ENCODE measurements around the gene DLEC1.
"Not testable (repeated sequence)": the region's sequence is repeated elsewhere in the genome, so short reads cannot be mapped to it uniquely, and the experiment has no call there.

DLEC1 gene

DNA sequence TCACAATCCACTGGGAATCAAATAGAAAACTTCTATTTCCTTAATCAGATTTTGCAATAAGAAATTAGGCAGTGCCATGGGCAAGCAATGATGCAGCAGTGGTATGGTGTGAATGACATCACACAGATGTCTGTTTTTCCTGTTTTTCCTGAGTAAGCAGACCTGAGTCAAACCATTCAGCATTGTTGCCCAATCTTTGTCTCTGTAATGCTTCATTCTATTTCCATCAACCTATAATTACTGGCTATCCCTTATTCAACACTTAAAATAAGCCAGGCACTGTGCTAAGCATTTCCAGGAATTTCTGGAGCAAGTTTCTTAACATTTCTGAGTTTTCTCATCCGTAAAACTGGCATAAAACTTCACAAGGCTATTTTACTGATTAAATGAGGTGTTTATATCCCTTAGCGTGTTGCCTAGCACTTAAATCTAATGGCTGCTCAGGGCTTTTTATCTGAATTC is 115.1 kb downstream of the DLEC1 start:
- Histone ChIP-seq H3K27ac (ENCODE audit: low read depth in 2 of 2, low read length in 2 of 2) (no peak overlapping the region), H3K36me3 (ENCODE audit: control insufficient read depth in 2 of 2, insufficient read depth in 2 of 2, low read length in 2 of 2) (no peaks in the 10 kb centered on the region), H3K4me3 (ENCODE audit: low read length in 2 of 2) (no peak overlapping the region)

DNA sequence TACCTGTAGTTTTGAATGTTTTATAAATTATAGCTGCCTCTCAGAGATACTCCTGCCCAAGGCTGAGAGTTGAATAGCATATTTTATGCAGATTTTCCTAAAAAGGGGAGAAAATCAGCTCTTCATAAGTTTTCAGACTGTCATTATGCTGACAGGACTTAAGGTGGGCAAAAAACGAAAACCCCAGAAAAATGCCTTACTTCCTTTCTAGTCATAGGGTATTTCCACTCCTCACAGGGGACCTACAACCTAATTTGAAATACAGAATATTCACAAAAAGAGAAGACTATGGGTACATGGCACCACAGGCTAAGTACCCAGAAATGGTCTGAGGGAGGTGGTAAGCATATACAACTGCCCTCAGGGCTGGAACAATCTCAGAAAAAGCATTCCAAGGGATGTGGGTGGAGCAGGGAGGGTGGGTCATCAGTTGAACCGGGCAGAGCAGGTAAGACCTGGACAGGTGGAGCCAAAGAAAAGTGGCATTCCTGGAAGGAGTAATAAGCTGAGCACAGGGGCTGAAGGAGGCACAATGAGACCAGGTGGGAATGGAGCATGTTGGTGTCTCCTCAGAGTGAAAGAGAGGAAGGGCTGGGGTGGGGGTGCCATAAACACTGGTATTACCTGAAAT is 115.7 kb downstream of the DLEC1 start:
- Histone ChIP-seq H3K9me3 (ENCODE audit: control insufficient read depth in 2 of 2, low read length in 2 of 2) (no peaks in the 10 kb centered on the region), H3K4me3 (ENCODE audit: low read length in 2 of 2) (no peak overlapping the region), H3K36me3 (ENCODE audit: control insufficient read depth in 2 of 2, insufficient read depth in 2 of 2, low read length in 2 of 2) (no peaks in the 10 kb centered on the region), H3K27ac (ENCODE audit: low read depth in 2 of 2, low read length in 2 of 2) (no peak overlapping the region), H3K27me3 (ENCODE audit: control insufficient read depth in 2 of 2, insufficient read depth in 2 of 2, low read length in 2 of 2) (no peaks in the 10 kb centered on the region), H3K4me1 (ENCODE audit: control insufficient read depth in 2 of 2, insufficient read depth in 2 of 2, low read length in 2 of 2) (peaks cover 2 to 5% of the 10 kb centered on the region in 2 donors), H3K9ac (ENCODE audit: low read depth in 1 of 2, low read length in 2 of 2) (no peak overlapping the region)

More for the DNA sequence above, 115.1 kb downstream of the DLEC1 start:
- H3K9me3 ChIP-seq (ENCODE audit: control insufficient read depth in 2 of 2, low read length in 2 of 2) = no peaks in the 10 kb centered on the region
- H3K9ac ChIP-seq (ENCODE audit: low read depth in 1 of 2, low read length in 2 of 2) = no peak overlapping the region
- no peaks in the 10 kb centered on the region for H3K27me3 ChIP-seq (ENCODE audit: control insufficient read depth in 2 of 2, insufficient read depth in 2 of 2, low read length in 2 of 2)
- peaks cover 2 to 5% of the 10 kb centered on the region in 2 donors for H3K4me1 ChIP-seq (ENCODE audit: control insufficient read depth in 2 of 2, insufficient read depth in 2 of 2, low read length in 2 of 2)

DNA sequence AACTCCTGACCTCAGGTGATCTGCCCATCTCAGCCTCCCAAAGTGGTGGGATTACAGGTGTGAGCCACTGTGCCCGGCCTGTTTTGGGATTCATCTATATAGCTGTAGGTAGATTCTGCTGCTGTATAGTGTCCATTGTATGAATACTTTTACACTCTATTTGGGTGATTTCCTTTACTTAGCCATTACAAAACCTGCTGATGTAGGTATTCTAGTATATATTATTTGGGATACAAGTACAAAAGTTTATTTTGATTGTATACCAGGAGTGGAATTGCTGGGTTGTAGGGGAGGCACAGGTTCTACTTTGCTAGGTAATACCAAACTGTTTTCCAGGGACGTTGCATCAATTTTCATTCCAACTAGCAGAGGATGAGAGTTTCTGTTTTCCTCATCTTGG is 116.8 kb downstream of the DLEC1 start:
- no peak overlapping the region for H3K4me3 ChIP-seq (ENCODE audit: low read length in 2 of 2)
- H3K36me3 ChIP-seq (ENCODE audit: control insufficient read depth in 2 of 2, insufficient read depth in 2 of 2, low read length in 2 of 2) = no peaks in the 10 kb centered on the region
- H3K27me3 ChIP-seq (ENCODE audit: control insufficient read depth in 2 of 2, insufficient read depth in 2 of 2, low read length in 2 of 2) = no peaks in the 10 kb centered on the region
- H3K27ac ChIP-seq (ENCODE audit: low read depth in 2 of 2, low read length in 2 of 2) = no peak overlapping the region
- H3K9ac ChIP-seq (ENCODE audit: low read depth in 1 of 2, low read length in 2 of 2) = no peak overlapping the region
- H3K9me3 ChIP-seq (ENCODE audit: control insufficient read depth in 2 of 2, low read length in 2 of 2) = no peaks in the 10 kb centered on the region
- peaks cover 0 to 5% of the 10 kb centered on the region in 2 donors for H3K4me1 ChIP-seq (ENCODE audit: control insufficient read depth in 2 of 2, insufficient read depth in 2 of 2, low read length in 2 of 2)

DNA sequence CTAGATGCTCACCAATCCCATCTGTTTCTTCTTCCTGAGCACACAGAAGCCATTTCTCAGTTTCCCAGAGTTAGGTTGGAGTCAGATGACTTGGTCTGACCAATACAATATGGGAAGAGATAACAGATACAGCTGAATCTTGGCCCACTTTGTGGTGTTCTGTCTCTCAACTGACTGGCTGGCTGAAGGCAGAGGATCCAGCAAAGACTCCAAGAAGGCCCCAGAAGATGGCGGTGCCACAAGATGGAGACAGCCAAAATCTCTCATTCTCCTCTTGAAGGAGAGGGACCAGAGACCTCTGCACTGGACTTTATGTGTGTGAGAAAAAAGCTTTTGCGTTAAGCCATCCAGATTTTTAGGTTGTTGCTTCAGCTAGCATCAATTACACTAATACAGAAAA is 118.1 kb downstream of the DLEC1 start:
- H3K27me3 ChIP-seq (ENCODE audit: control insufficient read depth in 2 of 2, insufficient read depth in 2 of 2, low read length in 2 of 2) = no peaks in the 10 kb centered on the region
- no peaks in the 10 kb centered on the region for H3K9me3 ChIP-seq (ENCODE audit: control insufficient read depth in 2 of 2, low read length in 2 of 2)
- no peak overlapping the region for H3K9ac ChIP-seq (ENCODE audit: low read depth in 1 of 2, low read length in 2 of 2)
- peaks cover 0 to 5% of the 10 kb centered on the region in 2 donors for H3K4me1 ChIP-seq (ENCODE audit: control insufficient read depth in 2 of 2, insufficient read depth in 2 of 2, low read length in 2 of 2)
- H3K4me3 ChIP-seq (ENCODE audit: low read length in 2 of 2) = no peak overlapping the region
- no peak overlapping the region for H3K27ac ChIP-seq (ENCODE audit: low read depth in 2 of 2, low read length in 2 of 2)
- H3K36me3 ChIP-seq (ENCODE audit: control insufficient read depth in 2 of 2, insufficient read depth in 2 of 2, low read length in 2 of 2) = no peaks in the 10 kb centered on the region

DNA sequence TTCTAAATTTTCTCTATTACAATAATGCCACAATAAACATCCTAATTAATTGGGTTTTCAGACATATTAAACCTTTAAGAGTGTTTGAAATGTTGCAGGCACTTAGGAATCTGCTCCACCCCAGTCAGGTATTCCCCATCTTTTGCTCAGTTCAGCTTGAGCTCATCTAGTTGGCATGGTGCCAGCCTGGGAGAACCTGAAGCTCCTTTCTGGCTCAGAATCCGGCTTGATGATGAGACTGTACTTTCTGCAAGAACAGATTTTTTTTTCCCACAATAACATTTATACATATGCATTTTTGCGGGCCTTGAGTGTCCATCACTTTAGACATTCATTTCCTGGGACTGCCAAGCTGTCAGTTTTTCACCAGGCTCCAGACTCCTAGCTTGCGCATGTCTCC is 118.6 kb downstream of the DLEC1 start:
- Histone ChIP-seq H3K9me3 (ENCODE audit: control insufficient read depth in 2 of 2, low read length in 2 of 2) (no peaks in the 10 kb centered on the region), H3K36me3 (ENCODE audit: control insufficient read depth in 2 of 2, insufficient read depth in 2 of 2, low read length in 2 of 2) (no peaks in the 10 kb centered on the region), H3K9ac (ENCODE audit: low read depth in 1 of 2, low read length in 2 of 2) (no peak overlapping the region), H3K27me3 (ENCODE audit: control insufficient read depth in 2 of 2, insufficient read depth in 2 of 2, low read length in 2 of 2) (no peaks in the 10 kb centered on the region), H3K4me3 (ENCODE audit: low read length in 2 of 2) (no peak overlapping the region), H3K27ac (ENCODE audit: low read depth in 2 of 2, low read length in 2 of 2) (no peak overlapping the region), H3K4me1 (ENCODE audit: control insufficient read depth in 2 of 2, insufficient read depth in 2 of 2, low read length in 2 of 2) (peaks cover 0 to 5% of the 10 kb centered on the region in 2 donors)

DNA sequence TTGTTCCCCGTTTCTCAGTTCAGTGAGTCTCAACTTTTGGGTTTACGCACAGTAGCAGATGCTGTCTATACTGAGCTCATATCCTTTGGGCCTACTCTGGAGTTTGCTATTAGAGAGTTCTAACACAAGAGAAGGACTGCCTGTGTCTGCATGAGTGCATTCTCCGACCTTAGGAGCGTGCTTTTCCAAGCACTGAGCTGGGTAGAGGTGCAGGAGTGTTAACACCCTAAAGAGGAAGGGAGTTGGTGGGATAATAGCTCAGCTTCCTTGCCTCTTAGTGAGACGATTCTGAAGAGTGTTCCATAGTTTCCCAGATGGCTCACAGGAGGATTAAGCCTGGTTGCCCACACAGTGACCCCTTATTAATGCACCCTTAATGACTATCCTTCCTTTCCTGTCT is 119.5 kb downstream of the DLEC1 start:
- Histone ChIP-seq H3K4me1 (ENCODE audit: control insufficient read depth in 2 of 2, insufficient read depth in 2 of 2, low read length in 2 of 2) (peaks cover 0 to 5% of the 10 kb centered on the region in 2 donors), H3K27ac (ENCODE audit: low read depth in 2 of 2, low read length in 2 of 2) (no peak overlapping the region), H3K36me3 (ENCODE audit: control insufficient read depth in 2 of 2, insufficient read depth in 2 of 2, low read length in 2 of 2) (no peaks in the 10 kb centered on the region), H3K9me3 (ENCODE audit: control insufficient read depth in 2 of 2, low read length in 2 of 2) (no peaks in the 10 kb centered on the region), H3K27me3 (ENCODE audit: control insufficient read depth in 2 of 2, insufficient read depth in 2 of 2, low read length in 2 of 2) (no peaks in the 10 kb centered on the region), H3K9ac (ENCODE audit: low read depth in 1 of 2, low read length in 2 of 2) (no peak overlapping the region), H3K4me3 (ENCODE audit: low read length in 2 of 2) (no peak overlapping the region)

DNA sequence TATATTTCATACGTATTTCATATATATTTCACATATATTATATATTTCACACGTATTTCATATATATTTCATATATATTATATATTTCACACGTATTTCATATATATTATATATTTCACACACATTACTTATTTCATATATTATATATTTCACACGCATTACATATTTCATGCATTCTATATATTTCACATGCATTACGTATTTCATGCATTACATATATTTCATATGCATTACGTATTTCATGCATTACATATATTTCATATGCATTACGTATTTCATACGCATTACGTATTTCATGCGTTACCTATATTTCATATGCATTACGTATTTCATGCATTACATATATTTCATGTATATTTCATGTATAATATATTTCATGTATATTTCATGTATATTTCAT is 121.7 kb downstream of the DLEC1 start:
- not testable (repeated sequence) for H3K36me3 ChIP-seq (ENCODE audit: control insufficient read depth in 2 of 2, insufficient read depth in 2 of 2, low read length in 2 of 2); H3K27me3 ChIP-seq (ENCODE audit: control insufficient read depth in 2 of 2, insufficient read depth in 2 of 2, low read length in 2 of 2); H3K4me1 ChIP-seq (ENCODE audit: control insufficient read depth in 2 of 2, insufficient read depth in 2 of 2, low read length in 2 of 2); H3K9ac ChIP-seq (ENCODE audit: low read depth in 1 of 2, low read length in 2 of 2); H3K27ac ChIP-seq (ENCODE audit: low read depth in 2 of 2, low read length in 2 of 2); H3K9me3 ChIP-seq (ENCODE audit: control insufficient read depth in 2 of 2, low read length in 2 of 2); H3K4me3 ChIP-seq (ENCODE audit: low read length in 2 of 2)

DNA sequence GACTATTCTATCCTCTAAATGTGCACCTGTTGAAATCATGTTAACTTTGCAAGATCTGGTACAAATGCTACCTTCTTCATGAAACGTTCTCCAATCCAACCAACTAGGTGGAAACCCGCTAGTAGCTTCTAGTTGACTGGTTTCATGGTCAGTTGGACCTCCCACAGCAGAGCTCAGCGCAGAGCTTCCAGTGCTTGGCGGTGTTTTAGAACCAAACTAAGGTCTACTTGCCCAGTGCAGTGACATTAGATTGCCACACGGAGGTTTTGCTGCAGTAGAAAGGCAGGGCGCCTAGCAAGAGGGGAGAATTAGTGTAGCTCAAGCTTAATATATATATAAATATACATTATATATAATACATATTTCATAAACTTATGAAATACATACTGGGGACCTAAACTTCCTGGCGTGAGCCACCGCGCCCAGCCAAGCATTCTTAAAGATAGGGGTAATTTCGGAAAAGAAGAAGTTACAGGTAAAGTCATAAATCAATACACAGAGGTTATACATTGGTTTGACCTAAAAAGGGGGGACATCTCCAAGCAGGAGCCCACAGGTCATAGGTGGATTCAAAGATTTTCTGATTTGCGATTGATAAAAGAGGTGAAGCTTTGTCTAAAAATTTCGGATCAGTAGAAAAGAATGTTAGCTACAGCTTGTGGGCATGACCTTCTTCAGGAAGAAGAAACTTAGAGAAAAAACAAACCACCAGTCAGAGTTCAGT is 124.3 kb downstream of the DLEC1 start:
- H3K9me3 ChIP-seq (ENCODE audit: control insufficient read depth in 2 of 2, low read length in 2 of 2) = no peaks in the 10 kb centered on the region
- no peak overlapping the region for H3K4me3 ChIP-seq (ENCODE audit: low read length in 2 of 2)
- peak overlapping the region in 1 of 2 donors; percentile 99 for H3K27ac ChIP-seq (ENCODE audit: low read depth in 2 of 2, low read length in 2 of 2)
- no peak overlapping the region for H3K9ac ChIP-seq (ENCODE audit: low read depth in 1 of 2, low read length in 2 of 2)
- H3K27me3 ChIP-seq (ENCODE audit: control insufficient read depth in 2 of 2, insufficient read depth in 2 of 2, low read length in 2 of 2) = no peaks in the 10 kb centered on the region
- H3K36me3 ChIP-seq (ENCODE audit: control insufficient read depth in 2 of 2, insufficient read depth in 2 of 2, low read length in 2 of 2) = no peaks in the 10 kb centered on the region
- H3K4me1 ChIP-seq (ENCODE audit: control insufficient read depth in 2 of 2, insufficient read depth in 2 of 2, low read length in 2 of 2) = peaks cover 6 to 13% of the 10 kb centered on the region in 2 donors

DNA sequence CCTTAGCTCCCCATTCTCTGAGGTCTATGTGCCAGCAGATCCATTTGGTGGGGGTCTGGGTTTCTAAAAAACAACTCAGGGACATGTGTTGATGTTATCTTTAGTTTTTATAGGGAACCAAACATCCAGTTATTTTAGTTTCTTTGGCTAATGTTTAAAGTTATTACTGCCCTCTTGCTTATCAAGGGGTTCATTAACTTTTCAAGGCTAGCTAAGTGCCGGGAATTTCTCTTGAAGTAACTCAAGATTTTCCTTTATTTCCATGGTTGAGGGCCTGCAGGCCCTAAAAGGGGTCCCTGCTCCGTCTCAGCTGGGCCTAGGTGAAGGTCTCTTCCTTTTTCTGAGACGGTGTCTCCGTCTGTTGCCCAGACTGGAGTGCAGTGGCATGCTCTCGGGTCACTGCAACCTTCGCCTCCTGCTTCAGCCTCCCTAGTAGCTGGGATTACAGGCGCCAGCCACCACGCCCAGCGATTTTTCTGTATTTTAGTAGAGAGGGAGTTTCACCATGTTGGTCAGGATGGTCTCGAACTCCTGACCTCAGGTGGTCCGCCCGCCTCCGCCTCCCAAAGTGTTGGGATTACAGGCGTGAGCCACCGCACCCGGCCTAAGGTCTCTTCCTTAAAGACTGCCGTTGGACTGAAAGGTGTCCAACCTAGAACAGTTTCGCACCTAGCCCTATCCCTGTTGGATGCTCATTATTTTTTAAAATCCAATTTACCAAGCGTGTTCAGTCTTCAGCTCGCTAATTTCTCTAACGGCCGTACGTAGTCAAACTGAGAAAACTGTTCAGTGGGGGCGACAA is 125.0 kb downstream of the DLEC1 start:
- H3K27me3 ChIP-seq (ENCODE audit: control insufficient read depth in 2 of 2, insufficient read depth in 2 of 2, low read length in 2 of 2) = no peaks in the 10 kb centered on the region
- H3K4me3 ChIP-seq (ENCODE audit: low read length in 2 of 2) = peak overlapping the region; percentile 87 to 90
- H3K36me3 ChIP-seq (ENCODE audit: control insufficient read depth in 2 of 2, insufficient read depth in 2 of 2, low read length in 2 of 2) = no peaks in the 10 kb centered on the region
- H3K4me1 ChIP-seq (ENCODE audit: control insufficient read depth in 2 of 2, insufficient read depth in 2 of 2, low read length in 2 of 2) = peaks cover 6 to 13% of the 10 kb centered on the region in 2 donors
- H3K9me3 ChIP-seq (ENCODE audit: control insufficient read depth in 2 of 2, low read length in 2 of 2) = no peaks in the 10 kb centered on the region
- H3K9ac ChIP-seq (ENCODE audit: low read depth in 1 of 2, low read length in 2 of 2) = peak overlapping the region; percentile 89 to 97
- H3K27ac ChIP-seq (ENCODE audit: low read depth in 2 of 2, low read length in 2 of 2) = peak overlapping the region; percentile 96 to 99

DNA sequence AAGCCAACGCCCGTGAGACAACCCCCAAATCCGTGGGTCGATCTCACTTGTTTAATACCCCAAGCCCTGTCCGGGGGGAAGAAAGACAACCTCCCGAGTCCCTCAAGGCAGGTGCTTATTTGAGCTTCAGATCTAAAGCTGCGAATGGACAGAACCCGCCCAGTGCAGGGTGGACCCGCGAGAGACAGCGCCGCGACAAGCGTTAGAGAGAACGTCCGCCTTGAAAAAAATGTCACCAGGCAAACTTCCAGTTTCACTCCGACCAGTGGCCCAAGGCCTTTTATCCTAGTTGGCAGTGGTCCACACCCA is 125.6 kb downstream of the DLEC1 start:
- no peaks in the 10 kb centered on the region for H3K27me3 ChIP-seq (ENCODE audit: control insufficient read depth in 2 of 2, insufficient read depth in 2 of 2, low read length in 2 of 2)
- H3K36me3 ChIP-seq (ENCODE audit: control insufficient read depth in 2 of 2, insufficient read depth in 2 of 2, low read length in 2 of 2) = no peaks in the 10 kb centered on the region
- H3K9me3 ChIP-seq (ENCODE audit: control insufficient read depth in 2 of 2, low read length in 2 of 2) = no peaks in the 10 kb centered on the region
- H3K27ac ChIP-seq (ENCODE audit: low read depth in 2 of 2, low read length in 2 of 2) = peak overlapping the region; percentile 96 to 99
- peaks cover 6 to 13% of the 10 kb centered on the region in 2 donors for H3K4me1 ChIP-seq (ENCODE audit: control insufficient read depth in 2 of 2, insufficient read depth in 2 of 2, low read length in 2 of 2)
- H3K4me3 ChIP-seq (ENCODE audit: low read length in 2 of 2) = peak overlapping the region; percentile 87 to 90
- peak overlapping the region; percentile 89 to 97 for H3K9ac ChIP-seq (ENCODE audit: low read depth in 1 of 2, low read length in 2 of 2)
